Left lung (tissue), 10 donors: Measurements from ENCODE around the gene TINAGL1. TPM values are rescaled to one million over a fixed set of nuclear protein-coding genes. Genes with fewer than 3 reads are reported as not detected.

Experiments used
- ATAC-seq: fragments of 200-7000 bp; cut with Tn5 transposase; one replicate; pipeline ENCODE4 v1.9.1; 2020; ENCODE audit warnings: moderate library complexity
- DNase-seq, 4 donors: peaks; one replicate each; pipeline ENCODE4 v3.0.0-alpha.2; 2013 to 2020
- H3K27ac ChIP-seq, 2 donors: fragments of 200-600 bp; sonication (generic) in 1 of 2; one replicate each; pipeline versions ENCODE4 v1.5.0 to v1.8.0; 2020 to 2021
- H3K27me3 ChIP-seq, 2 donors: fragments of 200-600 bp; sonication (generic) in 1 of 2; one replicate each; pipeline versions ENCODE4 v1.5.0 to v1.8.0; 2020 to 2021
- H3K36me3 ChIP-seq, 2 donors: fragments of 200-600 bp; sonication (generic) in 1 of 2; one replicate each; pipeline versions ENCODE4 v1.5.0 to v1.8.0; 2020 to 2021
- H3K4me1 ChIP-seq, 2 donors: fragments of 200-600 bp; one replicate each; pipeline ENCODE4 v1.8.0; 2021
- H3K4me3 ChIP-seq, 2 donors: fragments of 200-600 bp; sonication (generic) in 1 of 2; one replicate each; pipeline versions ENCODE4 v1.5.0 to v1.8.0; 2020 to 2021; ENCODE audit warnings: mild to moderate bottlenecking in 1 of 2
- H3K9me3 ChIP-seq, 2 donors: fragments of 200-600 bp; sonication (generic) in 1 of 2; one replicate each; pipeline versions ENCODE4 v1.5.0 to v1.8.0; 2020 to 2021
- CTCF ChIP-seq, 2 donors: fragments of 200-600 bp; sonication (generic) in 1 of 2; IDR thresholded peaks; one replicate each; pipeline versions ENCODE4 v1.5.0 to v1.8.0; 2021; ENCODE audit warnings: antibody characterized with exemption in 2 of 2
- intact Hi-C, 2 donors: fragments of 100-400 bp; cut with DNase I; formaldehyde crosslinking; loops; one replicate each; pipeline versions ENCODE4 v1.11.2 to v1.14.2; 2022
- polyA plus RNA-seq, 6 donors: library from polyadenylated mRNA; unstranded; fragments of 120-200 nt; gene quantifications; one replicate each; pipeline ENCODE4 v1.2.1, GENCODE V29; 2013; ENCODE audit not compliant: insufficient read length in 6 of 6
- total RNA-seq, 2 donors: library from RNA; stranded (reverse); fragmentation: NEBNext Ultra II Directional; extraction: Animal tissue kit (Norgen Biotek cat#: 25700); gene quantifications; one replicate each; pipeline ENCODE4 v1.2.1, GENCODE V29; 2021
- donor health status: DM: no; HTN: yes; CAD: no.
- donor health status: DM: no; HTN: no; CAD: no.

Gene TINAGL1
- total and polyA plus RNA-seq, 8 donors = 34.0 to 106 (median 48.9) TPM

- Histone ChIP-seq H3K4me1 (no peaks in the 10 kb centered on the region), H3K27ac (no peak overlapping the region), H3K9me3 (no peaks in the 10 kb centered on the region), H3K36me3 (no peaks in the 10 kb centered on the region), H3K4me3 (no peak overlapping the region), H3K27me3 (no peaks in the 10 kb centered on the region)
- DNase-seq (no peak), ATAC-seq (no peak)
- intact Hi-C loops = no loop called here
- no peak for TF ChIP-seq CTCF (IDR thresholded peaks at IDR 0.05)
Observed at GRCh38 chr1:31596737-31597097, 20.4 kb downstream of the TINAGL1 start.

GRCh38 chr1:31598980-31599379, 22.7 kb downstream of the TINAGL1 start:
- no peaks in the 10 kb centered on the region for H3K36me3 ChIP-seq
- DNase-seq (no peak), ATAC-seq (no peak)
- H3K9me3 ChIP-seq = no peaks in the 10 kb centered on the region
- no peak for TF ChIP-seq CTCF (IDR thresholded peaks at IDR 0.05)
- intact Hi-C loops = no loop called here
- H3K4me3 ChIP-seq = no peak overlapping the region
- no peaks in the 10 kb centered on the region for H3K4me1 ChIP-seq
- H3K27ac ChIP-seq = no peak overlapping the region
- H3K27me3 ChIP-seq = no peaks in the 10 kb centered on the region

GRCh38 chr1:31600641-31601040, 24.3 kb downstream of the TINAGL1 start:
- H3K27me3 ChIP-seq = no peaks in the 10 kb centered on the region
- no peak overlapping the region for H3K27ac ChIP-seq
- H3K9me3 ChIP-seq = no peaks in the 10 kb centered on the region
- H3K36me3 ChIP-seq = no peaks in the 10 kb centered on the region
- intact Hi-C loops = no loop called here
- no peak for TF ChIP-seq CTCF (IDR thresholded peaks at IDR 0.05)
- ATAC-seq (no peak), DNase-seq (no peak)
- H3K4me1 ChIP-seq = no peaks in the 10 kb centered on the region
- no peak overlapping the region for H3K4me3 ChIP-seq

GRCh38 chr1:31602081-31602480, 25.8 kb downstream of the TINAGL1 start:
- H3K9me3 ChIP-seq = no peaks in the 10 kb centered on the region
- H3K4me3 ChIP-seq = no peak overlapping the region
- intact Hi-C loops = no loop called here
- TF ChIP-seq CTCF (IDR thresholded peaks at IDR 0.05) = no peak
- no peaks in the 10 kb centered on the region for H3K36me3 ChIP-seq
- no peak overlapping the region for H3K27ac ChIP-seq
- no peaks in the 10 kb centered on the region for H3K27me3 ChIP-seq
- H3K4me1 ChIP-seq = no peaks in the 10 kb centered on the region
- ATAC-seq = no peak
- no peak for DNase-seq

- Histone ChIP-seq H3K36me3 (no peaks in the 10 kb centered on the region), H3K4me1 (no peaks in the 10 kb centered on the region), H3K9me3 (no peaks in the 10 kb centered on the region), H3K27me3 (no peaks in the 10 kb centered on the region), H3K4me3 (no peak overlapping the region), H3K27ac (no peak overlapping the region)
- ATAC-seq (peak; percentile 49), DNase-seq (no peak)
- intact Hi-C loops = no loop called here
- TF ChIP-seq CTCF (IDR thresholded peaks at IDR 0.05) = no peak
Observed at GRCh38 chr1:31605908-31606427, 29.7 kb downstream of the TINAGL1 start.
